KOPT-K1 (cell line): ENCODE data around the gene MRPS18A.

Experiments used
- H3K27ac ChIP-seq: fragments of 200-600 bp; sonication (generic); 2 replicates; pipeline ENCODE4 v1.5.1; 2016; ENCODE audit warnings: antibody characterized with exemption, mild to moderate bottlenecking, low read depth, low read length; ENCODE audit not compliant: poor library complexity, severe bottlenecking
- H3K36me3 ChIP-seq: fragments of 200-600 bp; sonication (generic); 2 replicates; pipeline ENCODE4 v1.5.1; 2017; ENCODE audit warnings: antibody characterized with exemption, mild to moderate bottlenecking, low read length, moderate library complexity; ENCODE audit not compliant: insufficient read depth
- H3K9me3 ChIP-seq: fragments of 200-600 bp; sonication (generic); 2 replicates; pipeline ENCODE4 v1.5.1; 2017; ENCODE audit warnings: antibody characterized with exemption, low read length, mild to moderate bottlenecking; ENCODE audit not compliant: insufficient read depth, poor library complexity, severe bottlenecking

The MRPS18A gene

GRCh38 chr6:43695215-43695966, 7.8 kb upstream of the MRPS18A start:
- Histone ChIP-seq H3K27ac (no peak overlapping the region), H3K9me3 (no peaks in the 10 kb centered on the region), H3K36me3 (no peaks in the 10 kb centered on the region)

- H3K27ac ChIP-seq: no peak overlapping the region
- no peaks in the 10 kb centered on the region for H3K9me3 ChIP-seq
- H3K36me3 ChIP-seq: no peaks in the 10 kb centered on the region
Observed at GRCh38 chr6:43689421-43689820, 1.8 kb upstream of the MRPS18A start.

GRCh38 chr6:43687079-43687436, 533 bp downstream of the MRPS18A start:
- Histone ChIP-seq H3K9me3 (no peaks in the 10 kb centered on the region), H3K27ac (peak overlapping the region; percentile 65), H3K36me3 (peaks cover 23% of the 10 kb centered on the region)

GRCh38 chr6:43683708-43684455, 3.7 kb downstream of the MRPS18A start:
- Histone ChIP-seq H3K9me3 (no peaks in the 10 kb centered on the region), H3K27ac (no peak overlapping the region), H3K36me3 (peaks cover 55% of the 10 kb centered on the region)

- Histone ChIP-seq H3K9me3 (no peaks in the 10 kb centered on the region), H3K36me3 (peaks cover 65% of the 10 kb centered on the region), H3K27ac (no peak overlapping the region)
Observed at GRCh38 chr6:43682724-43683429, 4.7 kb downstream of the MRPS18A start.

GRCh38 chr6:43681303-43681702, 6.3 kb downstream of the MRPS18A start:
- Histone ChIP-seq H3K27ac (no peak overlapping the region), H3K36me3 (peaks cover 81% of the 10 kb centered on the region), H3K9me3 (no peaks in the 10 kb centered on the region)

- H3K36me3 ChIP-seq: peaks cover 88% of the 10 kb centered on the region
- no peaks in the 10 kb centered on the region for H3K9me3 ChIP-seq
- H3K27ac ChIP-seq: no peak overlapping the region
Observed at GRCh38 chr6:43680308-43681200, 7.0 kb downstream of the MRPS18A start.

GRCh38 chr6:43679057-43679456, 8.5 kb downstream of the MRPS18A start:
- Histone ChIP-seq H3K27ac (no peak overlapping the region), H3K9me3 (no peaks in the 10 kb centered on the region), H3K36me3 (peaks cover 100% of the 10 kb centered on the region)

- Histone ChIP-seq H3K36me3 (peaks cover 100% of the 10 kb centered on the region), H3K9me3 (no peaks in the 10 kb centered on the region), H3K27ac (no peak overlapping the region)
Observed at GRCh38 chr6:43678341-43678740, 9.2 kb downstream of the MRPS18A start.

GRCh38 chr6:43677759-43678158, 9.8 kb downstream of the MRPS18A start:
- H3K27ac ChIP-seq: no peak overlapping the region
- H3K36me3 ChIP-seq: peaks cover 100% of the 10 kb centered on the region
- no peaks in the 10 kb centered on the region for H3K9me3 ChIP-seq

- no peaks in the 10 kb centered on the region for H3K9me3 ChIP-seq
- H3K27ac ChIP-seq: no peak overlapping the region
- H3K36me3 ChIP-seq: peaks cover 100% of the 10 kb centered on the region
Observed at GRCh38 chr6:43676962-43677606, 10.5 kb downstream of the MRPS18A start.

- Histone ChIP-seq H3K27ac (no peak overlapping the region), H3K9me3 (no peaks in the 10 kb centered on the region), H3K36me3 (peaks cover 99% of the 10 kb centered on the region)
Observed at GRCh38 chr6:43674921-43675320, 12.7 kb downstream of the MRPS18A start.

GRCh38 chr6:43674291-43674690, 13.3 kb downstream of the MRPS18A start:
- peaks cover 95% of the 10 kb centered on the region for H3K36me3 ChIP-seq

GRCh38 chr6:43673444-43674084, 14.0 kb downstream of the MRPS18A start:
- Histone ChIP-seq H3K27ac (no peak overlapping the region), H3K9me3 (no peaks in the 10 kb centered on the region), H3K36me3 (peaks cover 88% of the 10 kb centered on the region)

More at GRCh38 chr6:43674291-43674690, 13.3 kb downstream of the MRPS18A start:
- H3K9me3 ChIP-seq: no peaks in the 10 kb centered on the region
- H3K27ac ChIP-seq: no peak overlapping the region
